H1 (cell line): ENCODE data around the gene OSBPL5. TPM values are rescaled to one million over a fixed set of nuclear protein-coding genes. Genes with fewer than 3 reads are reported as not detected.

Source experiments
- CHD7 ChIP-seq: fragments of 300-600 bp; sonication (generic); IDR thresholded peaks from 2 replicates; pipeline ENCODE4 v1.7.1; 2012; ENCODE audit warnings: low read length, moderate library complexity, mild to moderate bottlenecking, inconsistent platforms; ENCODE audit not compliant: insufficient replicate concordance
- E2F6 ChIP-seq: IDR thresholded peaks from 2 replicates; pipeline ENCODE4 v1.6.1; 2012; ENCODE audit warnings: inconsistent platforms
- EP300 ChIP-seq, 2 experiments: IDR thresholded peaks; 1 replicate in 1 of 2; 2 replicates in 1 of 2; pipeline ENCODE4 v1.6.1; 2011 to 2012; ENCODE audit warnings: low read depth in 2 of 2, low read length in 2 of 2, mild to moderate bottlenecking in 2 of 2, borderline replicate concordance in 1 of 2, inconsistent platforms in 1 of 2, moderate library complexity in 1 of 2
- MAX ChIP-seq: IDR thresholded peaks from 2 replicates; pipeline ENCODE4 v1.6.1; 2012; ENCODE audit warnings: inconsistent platforms
- POU5F1 ChIP-seq: IDR thresholded peaks from 2 replicates; pipeline ENCODE4 v1.6.1; 2011; ENCODE audit warnings: low read depth, mild to moderate bottlenecking, low read length, moderate library complexity
- SIX5 ChIP-seq: IDR thresholded peaks from 2 replicates; pipeline ENCODE4 v1.6.1; 2011; ENCODE audit warnings: mild to moderate bottlenecking, low read depth, low read length
- SRF ChIP-seq: IDR thresholded peaks from 2 replicates; pipeline ENCODE4 v1.6.1; 2011; ENCODE audit warnings: mild to moderate bottlenecking, low read depth, low read length, moderate library complexity
- YY1 ChIP-seq: IDR thresholded peaks from 2 replicates; pipeline ENCODE4 v1.6.1; 2011; ENCODE audit warnings: low read depth, mild to moderate bottlenecking, low read length
- ZNF274 ChIP-seq: IDR thresholded peaks from 2 replicates; pipeline ENCODE4 v1.7.0; 2012; ENCODE audit warnings: low read length, borderline replicate concordance; ENCODE audit errors: extremely low read depth
- polyA plus RNA-seq, 7 experiments: library from polyadenylated mRNA; depleted of rRNA in 3 of 7; stranded (reverse) in 5 of 7; unstranded in 2 of 7; fragments of >200 nt in 5 of 7; fragments of 200-250 nt in 2 of 7; gene quantifications; 1 replicate in 5 of 7; 2 replicates in 1 of 7; 4 replicates in 1 of 7; pipeline versions ENCODE4 v1.2.1 to v1.2.3, GENCODE V29; 2011 to 2013; ENCODE audit warnings: missing spikeins in 2 of 7, mixed read lengths in 2 of 7
- total RNA-seq: library from RNA; stranded (reverse); fragmentation: NEBNext Ultra II Directional; extraction: Animal tissue kit (Norgen Biotek cat#: 25700); gene quantifications from 2 replicates; pipeline ENCODE4 v1.2.1, GENCODE V29; 2021

The OSBPL5 gene
- total and polyA plus RNA-seq, 2 of the 8 experiments (the other 6 are each of a cell fraction or from before 2014, with no cell fraction given): 3.4 to 9.9 TPM

- TF ChIP-seq CHD7 (no peak), POU5F1 (no peak), YY1 (no peak), MAX (no peak), SIX5 (no peak), SRF (no peak), ZNF274 (no peak), EP300 (IDR thresholded peaks at IDR 0.05; ENCODE audit: borderline replicate concordance in 1 of 2, low read depth in 2 of 2, low read length in 2 of 2) (no peak), E2F6 (no peak)
Observed at GRCh38 chr11:3146612-3147256, 18.4 kb downstream of the OSBPL5 start (continued).
